GM23338 (cell line): ENCODE measurements around the gene ADCY4. TPM values are rescaled to one million over a fixed set of nuclear protein-coding genes. Genes with fewer than 3 reads are reported as not detected.
A peak's percentile ranks its signal among the peaks of the same experiment; 100 is the strongest.

Experiments
- ATAC-seq: fragments of 200-7000 bp; cut with Tn5 transposase; 3 replicates; pipeline ENCODE4 v1.9.1; 2020
- DNase-seq: peaks from one replicate; pipeline ENCODE4 v3.0.0-alpha.2; 2015; ENCODE audit warnings: low spot score
- H2AFZ ChIP-seq: fragments of 200-600 bp; sonication (generic); 2 replicates; pipeline ENCODE4 v1.8.0; 2016; ENCODE audit warnings: antibody characterized with exemption, mild to moderate bottlenecking, moderate library complexity
- H3F3A ChIP-seq: fragments of 200-600 bp; sonication (generic); replicated peaks from 2 replicates; pipeline ENCODE4 v1.8.0; 2017; ENCODE audit warnings: antibody characterized with exemption, mixed run types, low read depth
- H3K27ac ChIP-seq: fragments of 200-600 bp; sonication (generic); 2 replicates; pipeline ENCODE4 v1.6.1; 2016; ENCODE audit warnings: low read depth
- H3K27me3 ChIP-seq: fragments of 200-600 bp; sonication (generic); 2 replicates; pipeline ENCODE4 v1.8.0; 2016; ENCODE audit warnings: mild to moderate bottlenecking, mixed run types, moderate library complexity; ENCODE audit not compliant: insufficient read depth
- H3K36me3 ChIP-seq: fragments of 200-600 bp; sonication (generic); 2 replicates; pipeline ENCODE4 v1.8.0; 2016; ENCODE audit warnings: mild to moderate bottlenecking; ENCODE audit not compliant: insufficient read depth
- H3K4me1 ChIP-seq: fragments of 200-600 bp; sonication (generic); 2 replicates; pipeline ENCODE4 v1.8.0; 2016; ENCODE audit warnings: mild to moderate bottlenecking, moderate library complexity; ENCODE audit not compliant: insufficient read depth
- H3K4me2 ChIP-seq: fragments of 200-600 bp; sonication (generic); 2 replicates; pipeline ENCODE4 v1.7.1; 2017; ENCODE audit warnings: mixed run types
- H3K4me3 ChIP-seq: fragments of 200-600 bp; sonication (generic); 2 replicates; pipeline ENCODE4 v1.6.1; 2016; ENCODE audit warnings: mixed run types
- H3K79me2 ChIP-seq: fragments of 200-600 bp; sonication (generic); replicated peaks from 2 replicates; pipeline ENCODE4 v1.8.0; 2017; ENCODE audit warnings: mild to moderate bottlenecking; ENCODE audit not compliant: insufficient read depth
- H3K9me2 ChIP-seq: fragments of 200-600 bp; sonication (generic); 2 replicates; pipeline ENCODE4 v1.8.0; 2017; ENCODE audit not compliant: insufficient read depth
- H4K20me1 ChIP-seq: fragments of 200-600 bp; sonication (generic); replicated peaks from 2 replicates; pipeline ENCODE4 v1.8.0; 2017; ENCODE audit warnings: mild to moderate bottlenecking; ENCODE audit not compliant: insufficient read depth
- H3K27ac Mint-ChIP-seq: 2 replicates; pipeline ENCODE4 v1.8.0; 2020; ENCODE audit warnings: inconsistent platforms, mild to moderate bottlenecking, moderate library complexity, mixed read lengths
- H3K27me3 Mint-ChIP-seq: 3 replicates; pipeline ENCODE4 v1.8.0; 2022; ENCODE audit warnings: low read depth, mild to moderate bottlenecking, moderate library complexity, mixed read lengths, inconsistent platforms; ENCODE audit not compliant: insufficient read depth, poor library complexity
- H3K36me3 Mint-ChIP-seq: 3 replicates; pipeline ENCODE4 v1.8.0; 2021; ENCODE audit warnings: low read depth, mild to moderate bottlenecking, inconsistent platforms, moderate library complexity, mixed read lengths
- H3K4me1 Mint-ChIP-seq: 3 replicates; pipeline ENCODE4 v1.8.0; 2020; ENCODE audit warnings: mild to moderate bottlenecking, inconsistent platforms, mixed read lengths
- H3K4me3 Mint-ChIP-seq: 3 replicates; pipeline ENCODE4 v1.8.0; 2021; ENCODE audit warnings: moderate library complexity, mild to moderate bottlenecking, inconsistent platforms, mixed read lengths
- H3K9me3 Mint-ChIP-seq: 3 replicates; pipeline ENCODE4 v1.8.0; 2020; ENCODE audit warnings: moderate library complexity, mild to moderate bottlenecking, inconsistent platforms, mixed read lengths
- CREB1 ChIP-seq: fragments of 250-450 bp; sonication (Bioruptor Pico); IDR thresholded peaks from 2 replicates; pipeline ENCODE4 v1.5.0; 2020; ENCODE audit warnings: low read depth, mild to moderate bottlenecking, moderate library complexity
- EZH2phosphoT487 ChIP-seq: fragments of 200-600 bp; sonication (generic); IDR thresholded peaks from one replicate; pipeline ENCODE4 v1.8.1; 2018; ENCODE audit warnings: antibody characterized with exemption; ENCODE audit not compliant: unreplicated experiment
- ZNF114 ChIP-seq: fragments of 250-450 bp; sonication (Bioruptor Pico); IDR thresholded peaks from 2 replicates; pipeline ENCODE4 v1.5.0; 2020; ENCODE audit warnings: mild to moderate bottlenecking, moderate library complexity
- polyA plus RNA-seq: library from polyadenylated mRNA; unstranded; fragments of >200 nt; fragmentation: Nextera tagmentation; extraction: Ambion mirVana; gene quantifications from 2 replicates; pipeline ENCODE4 v1.2.1, GENCODE V29; 2016
- total RNA-seq: library from RNA; depleted of rRNA; stranded (reverse); fragments of >200 nt; shearing (Covaris generic); gene quantifications from 2 replicates; pipeline ENCODE4 v1.2.3, GENCODE V29; 2014
- TF ChIP-seq, protein P1 (sequence below): fragments of 250-450 bp; sonication (Bioruptor Pico); IDR thresholded peaks from 2 replicates; pipeline ENCODE4 v1.5.0; 2020; ENCODE audit warnings: mild to moderate bottlenecking, moderate library complexity

Gene ADCY4
- total and polyA plus RNA-seq, 2 experiments from 2014 or later: 0.10 to 0.40 TPM

DNA sequence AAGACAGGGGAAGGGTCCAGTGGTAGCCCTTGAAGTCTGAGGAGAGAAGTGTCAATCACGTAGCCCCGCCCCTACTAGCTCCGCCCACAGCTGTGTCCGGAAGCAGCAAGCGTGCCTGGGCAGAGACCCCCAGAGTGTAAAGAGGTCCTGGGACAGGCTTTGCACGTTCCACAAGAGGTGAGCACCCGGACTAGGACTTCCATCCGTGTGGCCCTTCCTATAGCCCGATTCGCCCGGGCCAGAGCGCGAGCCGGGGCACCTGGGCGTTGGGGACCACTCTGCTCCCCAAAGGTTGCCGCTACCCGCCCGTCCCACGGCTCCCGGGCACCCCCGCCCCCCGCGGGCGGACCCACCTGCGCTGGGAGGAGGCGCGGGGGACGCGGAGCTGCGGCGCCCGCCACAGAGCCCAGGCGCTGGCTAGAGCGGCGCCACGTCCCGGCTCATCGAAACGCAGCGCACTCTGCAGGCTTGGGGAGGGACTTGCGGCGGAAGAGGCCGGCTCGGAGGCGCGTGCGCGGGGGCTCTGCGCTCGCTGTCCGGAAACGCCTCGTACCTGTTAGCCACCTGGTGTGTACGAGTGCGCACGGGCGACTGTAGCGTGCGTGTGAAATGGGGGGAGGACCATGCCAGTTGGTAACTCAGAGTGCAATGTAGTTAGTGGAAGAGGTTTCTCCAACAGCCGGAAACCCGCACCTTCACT, 63.6 kb downstream of the ADCY4 start, which contains the start of gene RABGGTA (continued):
- TF ChIP-seq, protein P1, sequence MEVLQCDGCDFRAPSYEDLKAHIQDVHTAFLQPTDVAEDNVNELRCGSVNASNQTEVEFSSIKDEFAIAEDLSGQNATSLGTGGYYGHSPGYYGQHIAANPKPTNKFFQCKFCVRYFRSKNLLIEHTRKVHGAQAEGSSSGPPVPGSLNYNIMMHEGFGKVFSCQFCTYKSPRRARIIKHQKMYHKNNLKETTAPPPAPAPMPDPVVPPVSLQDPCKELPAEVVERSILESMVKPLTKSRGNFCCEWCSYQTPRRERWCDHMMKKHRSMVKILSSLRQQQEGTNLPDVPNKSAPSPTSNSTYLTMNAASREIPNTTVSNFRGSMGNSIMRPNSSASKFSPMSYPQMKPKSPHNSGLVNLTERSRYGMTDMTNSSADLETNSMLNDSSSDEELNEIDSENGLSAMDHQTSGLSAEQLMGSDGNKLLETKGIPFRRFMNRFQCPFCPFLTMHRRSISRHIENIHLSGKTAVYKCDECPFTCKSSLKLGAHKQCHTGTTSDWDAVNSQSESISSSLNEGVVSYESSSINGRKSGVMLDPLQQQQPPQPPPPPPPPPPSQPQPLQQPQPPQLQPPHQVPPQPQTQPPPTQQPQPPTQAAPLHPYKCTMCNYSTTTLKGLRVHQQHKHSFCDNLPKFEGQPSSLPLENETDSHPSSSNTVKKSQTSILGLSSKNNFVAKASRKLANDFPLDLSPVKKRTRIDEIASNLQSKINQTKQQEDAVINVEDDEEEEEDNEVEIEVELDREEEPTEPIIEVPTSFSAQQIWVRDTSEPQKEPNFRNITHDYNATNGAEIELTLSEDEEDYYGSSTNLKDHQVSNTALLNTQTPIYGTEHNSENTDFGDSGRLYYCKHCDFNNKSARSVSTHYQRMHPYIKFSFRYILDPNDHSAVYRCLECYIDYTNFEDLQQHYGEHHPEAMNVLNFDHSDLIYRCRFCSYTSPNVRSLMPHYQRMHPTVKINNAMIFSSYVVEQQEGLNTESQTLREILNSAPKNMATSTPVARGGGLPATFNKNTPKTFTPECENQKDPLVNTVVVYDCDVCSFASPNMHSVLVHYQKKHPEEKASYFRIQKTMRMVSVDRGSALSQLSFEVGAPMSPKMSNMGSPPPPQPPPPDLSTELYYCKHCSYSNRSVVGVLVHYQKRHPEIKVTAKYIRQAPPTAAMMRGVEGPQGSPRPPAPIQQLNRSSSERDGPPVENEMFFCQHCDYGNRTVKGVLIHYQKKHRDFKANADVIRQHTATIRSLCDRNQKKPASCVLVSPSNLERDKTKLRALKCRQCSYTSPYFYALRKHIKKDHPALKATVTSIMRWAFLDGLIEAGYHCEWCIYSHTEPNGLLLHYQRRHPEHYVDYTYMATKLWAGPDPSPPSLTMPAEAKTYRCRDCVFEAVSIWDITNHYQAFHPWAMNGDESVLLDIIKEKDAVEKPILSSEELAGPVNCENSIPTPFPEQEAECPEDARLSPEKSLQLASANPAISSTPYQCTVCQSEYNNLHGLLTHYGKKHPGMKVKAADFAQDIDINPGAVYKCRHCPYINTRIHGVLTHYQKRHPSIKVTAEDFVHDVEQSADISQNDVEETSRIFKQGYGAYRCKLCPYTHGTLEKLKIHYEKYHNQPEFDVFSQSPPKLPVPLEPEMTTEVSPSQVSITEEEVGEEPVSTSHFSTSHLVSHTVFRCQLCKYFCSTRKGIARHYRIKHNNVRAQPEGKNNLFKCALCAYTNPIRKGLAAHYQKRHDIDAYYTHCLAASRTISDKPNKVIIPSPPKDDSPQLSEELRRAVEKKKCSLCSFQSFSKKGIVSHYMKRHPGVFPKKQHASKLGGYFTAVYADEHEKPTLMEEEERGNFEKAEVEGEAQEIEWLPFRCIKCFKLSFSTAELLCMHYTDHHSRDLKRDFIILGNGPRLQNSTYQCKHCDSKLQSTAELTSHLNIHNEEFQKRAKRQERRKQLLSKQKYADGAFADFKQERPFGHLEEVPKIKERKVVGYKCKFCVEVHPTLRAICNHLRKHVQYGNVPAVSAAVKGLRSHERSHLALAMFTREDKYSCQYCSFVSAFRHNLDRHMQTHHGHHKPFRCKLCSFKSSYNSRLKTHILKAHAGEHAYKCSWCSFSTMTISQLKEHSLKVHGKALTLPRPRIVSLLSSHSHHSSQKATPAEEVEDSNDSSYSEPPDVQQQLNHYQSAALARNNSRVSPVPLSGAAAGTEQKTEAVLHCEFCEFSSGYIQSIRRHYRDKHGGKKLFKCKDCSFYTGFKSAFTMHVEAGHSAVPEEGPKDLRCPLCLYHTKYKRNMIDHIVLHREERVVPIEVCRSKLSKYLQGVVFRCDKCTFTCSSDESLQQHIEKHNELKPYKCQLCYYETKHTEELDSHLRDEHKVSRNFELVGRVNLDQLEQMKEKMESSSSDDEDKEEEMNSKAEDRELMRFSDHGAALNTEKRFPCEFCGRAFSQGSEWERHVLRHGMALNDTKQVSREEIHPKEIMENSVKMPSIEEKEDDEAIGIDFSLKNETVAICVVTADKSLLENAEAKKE (CRISPR knock-in tag): no peak
- TF ChIP-seq ZNF114 (CRISPR knock-in tag): no peak

DNA sequence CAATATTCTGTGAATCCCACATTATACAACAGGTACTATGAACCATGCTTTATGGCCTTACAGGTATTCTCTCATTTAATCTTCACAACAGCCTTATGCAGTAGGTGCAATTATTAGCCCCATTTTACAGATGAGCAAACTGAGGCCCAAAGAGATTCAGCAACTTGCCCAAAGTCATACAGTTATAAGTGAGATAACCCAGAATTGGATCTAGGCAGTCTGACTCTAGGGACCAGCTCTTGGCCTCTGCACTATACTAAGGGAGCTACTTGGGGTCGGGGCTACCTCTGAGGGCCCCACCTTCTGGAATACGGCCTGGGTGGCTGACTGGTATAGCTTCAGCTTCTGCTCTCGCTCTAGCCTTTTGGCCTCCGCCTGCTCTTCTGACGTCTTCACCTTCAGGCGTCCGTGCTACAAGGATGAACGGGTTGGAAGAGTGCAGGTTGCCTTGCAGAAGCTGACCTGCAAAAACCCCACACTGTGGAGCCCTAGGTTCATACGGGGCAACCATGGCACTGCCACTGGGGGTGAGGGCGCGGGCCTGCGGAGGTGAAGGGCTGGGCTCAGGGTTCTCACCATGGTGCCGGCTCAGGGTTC, 64.2 kb downstream of the ADCY4 start:
- peaks cover 6% of the 10 kb centered on the region; the same call in 2 of the 3 replicates for H3K36me3 Mint-ChIP-seq
- Histone ChIP-seq H3K79me2 (no peaks in the 10 kb centered on the region; the same call in 1 of the 2 replicates), H2AFZ (peak overlapping the region; percentile 93), H3K4me2 (peak overlapping the region; percentile 84), H3K36me3 (no peaks in the 10 kb centered on the region), H3K4me1 (peaks cover 16% of the 10 kb centered on the region), H3K4me3 (peak overlapping the region; percentile 86), H3K27me3 (no peaks in the 10 kb centered on the region), H3K9me2 (no peaks in the 10 kb centered on the region), H3K27ac (peak overlapping the region; percentile 95; the same call in 1 of the 2 replicates), H4K20me1 (no peaks in the 10 kb centered on the region), H3F3A (peaks cover 11% of the 10 kb centered on the region; the same call in 1 of the 2 replicates)
- H3K4me1 Mint-ChIP-seq: peaks cover 22% of the 10 kb centered on the region
- H3K9me3 Mint-ChIP-seq: no peaks in the 10 kb centered on the region; the same call in 2 of the 3 replicates
- H3K4me3 Mint-ChIP-seq: peak overlapping the region; percentile 77
- DNase-seq (no peak), ATAC-seq (peak; percentile 37; the same call in 2 of the 3 replicates)
- H3K27me3 Mint-ChIP-seq: peaks cover 9% of the 10 kb centered on the region
- peak overlapping the region; percentile 94 for H3K27ac Mint-ChIP-seq
- TF ChIP-seq CREB1 (CRISPR knock-in tag) (0 out of 2 replicates have a peak, but pooled peaks have one; percentile 9), EZH2phosphoT487 (no peak)
- TF ChIP-seq, protein P1 (CRISPR knock-in tag): no peak
